Measurements from ENCODE around the gene M1AP. TPM values are rescaled to one million over a fixed set of nuclear protein-coding genes. Genes with fewer than 3 reads are reported as not detected.

M1AP gene
- total and polyA plus RNA-seq, 11 donors, result 0.07 to 0.88 (median 0.21) TPM; not detected in 6

- intact Hi-C loops (cut with DNase I), result loop anchor here in 1 of 10 donors (5.0 kb wide), 1 partner anchor 39 kb away; no protein-coding TSS in a partner anchor
- Histone ChIP-seq H3K4me1 (peaks cover under 1 to 25% (median 17%) of the 10 kb centered on the region in 12 donors), H3K9me3 (no peaks in the 10 kb centered on the region), H3K4me3 (no peak within 1 kb of the TSS), H3K27ac (no peak within 1 kb of the TSS), H3K27me3 (peaks cover 0 to 4% (median 0%) of the 10 kb centered on the region in 9 donors), H3K36me3 (peaks cover 0 to 32% (median 27%) of the 10 kb centered on the region in 9 donors)
- ATAC-seq (no peak), DNase-seq (no peak)
- no peak for TF ChIP-seq CTCF (IDR thresholded peaks at IDR 0.05)
- 87 to 92% (median 89%) methylated on average over 11 of the region's 11 CpGs for WGBS, 4 donors
Measured at GRCh38 chr2:74525717-74526648, 122.1 kb downstream of the M1AP start, which contains the start of gene DQX1. DQX1 (minus strand) TSS chr2:74526231; CDS start chr2:74525729, 502 bp downstream.

- peak in 1 of 5 donors; percentile 26 for DNase-seq
- H3K36me3 ChIP-seq, result peaks cover 0 to 32% (median 27%) of the 10 kb centered on the region in 9 donors
- ATAC-seq, result no peak
Measured at GRCh38 chr2:74524955-74525716, 123.0 kb downstream of the M1AP start.

GRCh38 chr2:74524005-74524404 is 124.1 kb downstream of the M1AP start:
- 83 to 92% (median 85%) methylated on average over 4 to 9 of the region's 9 CpGs for WGBS, 4 donors
- no peak for ATAC-seq
- Histone ChIP-seq H3K36me3 (peaks cover 0 to 32% (median 27%) of the 10 kb centered on the region in 9 donors), H3K27me3 (peaks cover 0 to 23% (median 20%) of the 10 kb centered on the region in 9 donors), H3K9me3 (no peaks in the 10 kb centered on the region), H3K27ac (no peak overlapping the region), H3K4me3 (no peak overlapping the region), H3K4me1 (peaks cover 0 to 16% (median 11%) of the 10 kb centered on the region in 12 donors)
- TF ChIP-seq POLR2A (IDR thresholded peaks at IDR 0.05) (no peak), CTCF (IDR thresholded peaks at IDR 0.05) (no peak)
- DNase-seq, result peak in 1 of 5 donors; percentile 9
- intact Hi-C loops (cut with DNase I), result no loop called here

More at GRCh38 chr2:74524955-74525716, 123.0 kb downstream of the M1AP start:
- Histone ChIP-seq H3K27ac (no peak overlapping the region), H3K27me3 (peaks cover 0 to 12% (median 8%) of the 10 kb centered on the region in 9 donors), H3K4me1 (peaks cover 0 to 18% (median 11%) of the 10 kb centered on the region in 12 donors), H3K4me3 (no peak overlapping the region), H3K9me3 (no peaks in the 10 kb centered on the region)
- intact Hi-C loops (cut with DNase I), result loop anchor here in 1 of 10 donors (5.0 kb wide), 1 partner anchor 38 kb away; no protein-coding TSS in a partner anchor
- 90 to 91% (median 91%) methylated on average over 10 of the region's 10 CpGs for WGBS, 4 donors
- TF ChIP-seq POLR2A (IDR thresholded peaks at IDR 0.05) (no peak), CTCF (IDR thresholded peaks at IDR 0.05) (no peak)

All from heart left ventricle (tissue), 16 donors.